ENCODE data around the gene KRT74.

The KRT74 gene

GRCh38 chr12:52518574-52519386, 54.9 kb downstream of the KRT74 start:
- DNase-seq = no peak

GRCh38 chr12:52517888-52518287, 55.8 kb downstream of the KRT74 start:
- no peak for DNase-seq

- DNase-seq = no peak
These were observed 56.4 kb downstream of the KRT74 start for GRCh38 chr12:52517005-52517835.

- DNase-seq = no peak
These were observed 57.5 kb downstream of the KRT74 start for GRCh38 chr12:52515927-52516831.

Data from retina (tissue), 1 donor.